ENCODE measurements around the gene FAM186B.

The FAM186B gene

DNA sequence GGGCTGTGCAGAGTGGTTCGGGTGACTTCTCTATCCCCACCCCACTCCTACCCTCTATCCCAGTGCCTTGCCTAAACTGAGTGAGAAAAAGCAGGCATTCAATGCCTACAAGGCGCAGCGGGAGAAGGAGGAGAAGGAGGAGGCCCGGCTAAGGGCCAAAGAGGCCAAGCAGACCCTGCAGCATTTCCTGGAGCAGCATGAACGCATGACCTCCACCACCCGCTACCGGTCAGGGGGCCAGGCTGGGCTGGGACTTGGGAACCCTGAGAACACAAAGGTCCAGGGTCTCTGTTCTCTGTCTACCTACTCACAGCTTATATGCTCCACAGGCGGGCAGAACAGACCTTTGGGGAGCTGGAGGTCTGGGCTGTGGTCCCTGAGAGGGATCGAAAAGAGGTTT, 29.6 kb upstream of the FAM186B start:
- no peak overlapping the region for H3K4me3 ChIP-seq (ENCODE audit: low read depth, low read length)
- DNase-seq (ENCODE audit: low read depth), result no peak
- TF ChIP-seq, protein P1, sequence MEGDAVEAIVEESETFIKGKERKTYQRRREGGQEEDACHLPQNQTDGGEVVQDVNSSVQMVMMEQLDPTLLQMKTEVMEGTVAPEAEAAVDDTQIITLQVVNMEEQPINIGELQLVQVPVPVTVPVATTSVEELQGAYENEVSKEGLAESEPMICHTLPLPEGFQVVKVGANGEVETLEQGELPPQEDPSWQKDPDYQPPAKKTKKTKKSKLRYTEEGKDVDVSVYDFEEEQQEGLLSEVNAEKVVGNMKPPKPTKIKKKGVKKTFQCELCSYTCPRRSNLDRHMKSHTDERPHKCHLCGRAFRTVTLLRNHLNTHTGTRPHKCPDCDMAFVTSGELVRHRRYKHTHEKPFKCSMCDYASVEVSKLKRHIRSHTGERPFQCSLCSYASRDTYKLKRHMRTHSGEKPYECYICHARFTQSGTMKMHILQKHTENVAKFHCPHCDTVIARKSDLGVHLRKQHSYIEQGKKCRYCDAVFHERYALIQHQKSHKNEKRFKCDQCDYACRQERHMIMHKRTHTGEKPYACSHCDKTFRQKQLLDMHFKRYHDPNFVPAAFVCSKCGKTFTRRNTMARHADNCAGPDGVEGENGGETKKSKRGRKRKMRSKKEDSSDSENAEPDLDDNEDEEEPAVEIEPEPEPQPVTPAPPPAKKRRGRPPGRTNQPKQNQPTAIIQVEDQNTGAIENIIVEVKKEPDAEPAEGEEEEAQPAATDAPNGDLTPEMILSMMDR (IDR thresholded peaks at IDR 0.05; ENCODE audit: insufficient read depth, low read depth, low read length, missing control alignments), result no peak

DNA sequence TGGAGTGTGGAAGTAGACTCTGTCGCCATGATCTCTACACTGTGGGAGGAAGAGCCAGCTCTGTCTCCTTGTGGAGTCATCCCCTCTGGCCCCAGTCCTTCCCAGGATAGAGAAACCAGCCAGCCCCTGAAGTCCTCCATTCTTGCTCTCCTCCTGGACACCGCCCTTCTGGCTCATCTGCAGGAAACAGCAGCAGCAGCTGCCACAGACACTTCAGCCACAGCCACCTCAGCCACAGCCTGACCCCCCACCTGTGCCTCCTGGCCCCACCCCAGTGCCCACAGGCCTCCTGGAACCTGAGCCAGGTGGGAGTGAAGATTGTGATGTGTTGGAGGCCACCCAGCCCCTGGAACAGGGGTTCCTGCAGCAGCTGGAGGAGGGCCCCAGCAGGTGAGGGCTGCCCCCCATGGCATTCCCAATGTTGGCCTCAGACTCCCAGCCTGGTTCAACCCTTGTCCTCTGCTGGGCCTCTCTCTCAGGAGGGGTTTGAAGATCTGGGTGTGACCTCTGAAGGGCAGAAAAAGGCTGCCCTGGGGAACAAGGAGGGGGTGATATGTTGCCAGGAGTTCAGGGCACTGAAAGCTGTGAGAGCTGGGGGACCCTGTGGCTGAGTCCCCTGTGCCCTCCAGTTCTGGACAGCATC, 28.4 kb upstream of the FAM186B start:
- DNase-seq (ENCODE audit: low read depth), result no peak
- no peak overlapping the region for H3K4me3 ChIP-seq (ENCODE audit: low read depth, low read length)
- TF ChIP-seq, protein P1 (IDR thresholded peaks at IDR 0.05; ENCODE audit: insufficient read depth, low read depth, low read length, missing control alignments), result no peak

DNA sequence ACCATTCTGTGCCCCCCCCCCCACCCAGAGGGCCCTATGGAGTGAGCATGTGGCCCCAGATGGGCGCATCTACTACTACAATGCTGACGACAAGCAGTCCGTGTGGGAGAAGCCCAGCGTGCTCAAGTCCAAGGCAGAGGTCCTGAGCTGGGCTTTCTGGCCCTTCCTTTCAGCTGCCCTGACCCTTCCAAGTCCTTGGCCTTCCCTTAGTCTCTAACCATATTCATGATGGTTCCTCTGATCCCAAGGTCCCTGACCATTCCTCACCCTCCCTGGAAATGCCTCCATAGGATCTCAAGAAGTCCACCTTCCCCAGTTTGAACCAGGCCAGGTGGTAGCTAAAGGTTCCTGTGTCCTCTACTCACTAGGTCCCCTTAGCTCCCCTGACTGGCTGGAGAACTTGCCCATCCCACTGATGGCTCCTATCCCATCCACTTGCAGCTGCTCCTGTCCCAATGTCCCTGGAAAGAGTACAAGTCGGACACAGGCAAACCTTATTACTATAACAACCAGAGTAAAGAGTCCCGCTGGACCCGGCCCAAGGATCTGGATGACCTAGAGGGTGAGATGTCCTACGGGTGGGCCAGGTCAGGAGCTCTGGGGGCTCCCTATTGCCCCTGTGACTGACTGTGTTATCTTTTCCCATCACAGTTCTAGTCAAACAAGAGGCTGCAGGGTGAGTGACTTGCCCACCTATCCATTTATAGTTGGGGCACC, 27.7 kb upstream of the FAM186B start:
- no peak overlapping the region for H3K4me3 ChIP-seq (ENCODE audit: low read depth, low read length)
- TF ChIP-seq, protein P1 (IDR thresholded peaks at IDR 0.05; ENCODE audit: insufficient read depth, low read depth, low read length, missing control alignments), result no peak
- no peak for DNase-seq (ENCODE audit: low read depth)

DNA sequence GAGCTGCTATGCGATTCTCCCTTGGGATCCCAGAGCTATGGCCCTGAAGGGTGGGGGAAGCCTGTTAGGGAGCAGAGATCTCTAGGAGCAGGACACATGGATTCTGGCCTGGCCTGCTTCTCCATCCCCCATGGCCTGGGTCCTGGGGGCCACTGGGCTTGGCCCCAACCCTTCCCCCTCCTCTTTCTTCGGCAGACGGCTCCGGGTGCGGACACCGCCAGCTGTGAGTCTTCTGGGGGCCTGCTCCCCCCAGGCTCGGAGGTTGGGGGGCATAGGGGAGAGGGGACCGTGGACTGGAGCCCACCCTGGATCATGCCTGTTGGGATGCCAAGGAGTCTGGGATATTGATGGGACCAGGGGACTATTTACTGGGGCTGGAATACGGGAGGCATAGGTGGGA, 27.0 kb upstream of the FAM186B start:
- TF ChIP-seq, protein P1 (IDR thresholded peaks at IDR 0.05; ENCODE audit: insufficient read depth, low read depth, low read length, missing control alignments), result no peak
- no peak overlapping the region for H3K4me3 ChIP-seq (ENCODE audit: low read depth, low read length)
- no peak for DNase-seq (ENCODE audit: low read depth)

DNA sequence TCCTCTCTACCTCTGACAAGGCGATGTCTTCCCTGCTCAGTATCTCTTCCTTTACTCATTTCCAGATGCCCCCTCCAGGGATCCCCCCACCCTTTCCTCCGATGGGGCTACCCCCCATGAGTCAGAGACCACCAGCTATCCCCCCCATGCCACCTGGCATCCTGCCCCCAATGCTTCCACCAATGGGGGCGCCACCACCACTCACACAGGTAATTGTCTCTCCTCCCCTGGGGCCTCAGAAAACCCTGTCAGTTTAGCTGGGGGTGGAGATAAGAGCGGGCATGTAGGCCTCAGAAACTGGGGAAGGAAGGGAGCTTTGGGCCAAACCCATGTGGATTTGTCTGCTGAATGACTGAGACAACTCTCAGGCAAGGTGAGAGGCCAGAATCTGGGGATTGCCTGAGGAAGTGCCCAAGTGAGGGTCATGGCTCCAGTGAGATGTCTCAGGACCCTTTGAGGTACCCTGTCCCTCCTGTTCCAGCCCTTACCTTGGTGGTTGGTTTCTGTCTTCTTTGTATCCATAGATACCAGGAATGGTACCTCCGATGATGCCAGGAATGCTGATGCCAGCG, 26.0 kb upstream of the FAM186B start:
- no peak overlapping the region for H3K4me3 ChIP-seq (ENCODE audit: low read depth, low read length)
- no peak for DNase-seq (ENCODE audit: low read depth)
- TF ChIP-seq, protein P1 (IDR thresholded peaks at IDR 0.05; ENCODE audit: insufficient read depth, low read depth, low read length, missing control alignments), result no peak

DNA sequence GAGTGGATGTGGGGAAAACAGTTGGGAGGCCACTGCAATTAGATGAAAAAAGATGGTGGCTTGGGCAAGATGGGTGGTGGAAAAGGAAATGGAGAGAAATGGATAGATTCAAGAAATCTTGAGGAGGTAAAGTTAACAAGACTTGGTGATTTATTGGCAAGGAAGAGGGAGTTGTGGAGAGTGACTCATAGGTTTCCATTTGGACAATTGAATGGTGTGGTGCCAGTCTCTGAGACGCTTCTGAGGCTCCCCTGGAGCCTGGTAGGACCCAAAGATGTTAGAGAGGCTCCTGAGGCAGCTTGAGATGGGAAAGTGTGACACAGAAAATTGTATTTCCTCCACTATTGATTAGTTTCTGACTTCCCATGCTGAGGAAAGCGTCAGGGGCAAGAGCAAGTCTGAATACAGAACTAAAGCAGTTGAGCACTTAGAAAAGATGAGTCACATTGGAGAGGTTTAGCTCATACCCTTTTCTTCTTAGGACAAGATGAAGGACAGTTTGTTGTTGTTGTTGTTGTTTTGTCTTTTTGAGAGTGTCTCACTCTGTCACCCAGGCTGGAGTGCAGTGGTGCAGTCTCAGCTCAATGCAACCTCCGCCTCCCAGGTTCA, 22.4 kb upstream of the FAM186B start:
- H3K4me3 ChIP-seq (ENCODE audit: low read depth, low read length), result no peak overlapping the region
- no peak for DNase-seq (ENCODE audit: low read depth)
- TF ChIP-seq, protein P1 (IDR thresholded peaks at IDR 0.05; ENCODE audit: insufficient read depth, low read depth, low read length, missing control alignments), result no peak
